Sigmoid colon (tissue), 4 donors: ENCODE measurements around the gene FAM184B.

Experiments used
- CTCF ChIP-seq, 4 experiments: fragments of 450-650 bp in 3 of 4; fragments of 200-600 bp in 1 of 4; IDR thresholded peaks; one replicate each; pipeline ENCODE4 v1.5.1; 2016 to 2019; ENCODE audit warnings: antibody characterized with exemption in 4 of 4, mild to moderate bottlenecking in 3 of 4, moderate library complexity in 2 of 4
- EP300 ChIP-seq, 4 donors: sonication (generic); formaldehyde crosslinking; IDR thresholded peaks; one replicate each; pipeline ENCODE4 v1.6.1; 2017; ENCODE audit warnings: antibody characterized with exemption in 4 of 4

DNA sequence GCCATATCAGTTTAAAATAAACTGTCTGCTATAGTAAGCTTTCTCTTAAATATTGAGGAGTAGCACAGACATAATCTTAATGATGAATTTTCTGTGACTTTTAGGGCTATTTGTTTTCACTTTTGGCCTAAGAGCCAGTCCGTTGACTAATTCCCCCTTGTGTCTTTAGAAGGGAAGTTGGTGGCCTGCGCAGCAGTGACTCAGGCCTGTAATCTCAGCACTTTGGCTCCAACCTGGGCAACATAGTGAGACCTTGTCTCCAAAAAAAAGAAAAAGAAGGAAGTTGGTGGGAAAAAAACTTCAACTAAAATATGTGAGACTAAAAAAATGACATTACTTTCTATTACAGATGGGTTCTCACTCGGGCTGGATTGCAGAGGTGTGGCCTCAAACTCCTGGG is 32.7 kb upstream of the FAM184B start:
- TF ChIP-seq CTCF (IDR thresholded peaks at IDR 0.05) = no peak
- TF ChIP-seq EP300 (IDR thresholded peaks at IDR 0.05) = no peak
